ENCODE measurements around the gene NDST3.

DNA sequence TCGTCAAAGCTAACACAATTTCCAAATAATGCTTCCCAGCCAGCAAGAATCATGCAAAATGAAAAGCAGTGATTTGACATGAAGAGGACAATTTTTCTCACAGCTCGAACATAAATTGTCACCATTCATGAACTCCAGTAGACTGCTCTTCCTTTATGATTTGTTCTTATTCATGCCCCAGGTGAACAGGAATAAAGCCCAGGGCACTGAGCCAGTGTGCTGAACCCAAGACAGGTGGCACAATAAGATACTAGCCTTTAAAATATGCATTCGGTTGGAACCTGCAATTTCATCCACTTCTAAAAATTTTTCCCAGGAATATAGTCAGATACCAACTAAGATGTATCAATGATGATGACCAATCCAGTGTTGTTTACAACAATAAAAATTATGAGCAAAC lies 178.8 kb downstream of the NDST3 start:
- TF ChIP-seq CTCF (conservative IDR thresholded peaks at IDR 0.05; ENCODE audit: low read depth, low read length) = no peak
- no peak for TF ChIP-seq EZH2phosphoT487 (IDR thresholded peaks at IDR 0.05; ENCODE audit: borderline replicate concordance, low read length)
